Hematopoietic multipotent progenitor cell treated with erythropoietin and hydrocortisone succinate and interleukin-3 and kit ligand, for 6 days (in vitro differentiated cells): ENCODE data around the gene OPCML.

Experiments used
- DNase-seq: peaks from one replicate; pipeline ENCODE4 v3.0.0-alpha.2; 2015

OPCML gene

DNA sequence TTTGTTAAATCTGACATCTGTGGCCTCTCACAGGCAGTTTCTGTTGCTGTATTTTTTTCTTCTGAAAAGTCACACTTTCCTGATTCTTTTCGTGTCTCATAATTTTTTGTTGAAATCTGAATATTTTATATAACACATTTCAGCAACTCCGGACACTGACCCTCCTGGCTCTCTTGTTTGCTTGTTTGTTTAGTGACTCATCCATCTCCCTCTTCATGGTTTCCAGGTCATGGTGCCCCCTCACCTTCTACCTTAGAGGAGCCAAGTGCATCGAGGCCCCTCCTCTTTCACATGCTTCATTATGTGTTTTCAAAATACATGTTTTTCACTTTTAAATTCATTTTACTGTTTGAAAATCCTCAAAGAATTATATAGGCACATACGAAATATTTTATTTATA, 562.4 kb downstream of the OPCML start:
- DNase-seq: no peak

DNA sequence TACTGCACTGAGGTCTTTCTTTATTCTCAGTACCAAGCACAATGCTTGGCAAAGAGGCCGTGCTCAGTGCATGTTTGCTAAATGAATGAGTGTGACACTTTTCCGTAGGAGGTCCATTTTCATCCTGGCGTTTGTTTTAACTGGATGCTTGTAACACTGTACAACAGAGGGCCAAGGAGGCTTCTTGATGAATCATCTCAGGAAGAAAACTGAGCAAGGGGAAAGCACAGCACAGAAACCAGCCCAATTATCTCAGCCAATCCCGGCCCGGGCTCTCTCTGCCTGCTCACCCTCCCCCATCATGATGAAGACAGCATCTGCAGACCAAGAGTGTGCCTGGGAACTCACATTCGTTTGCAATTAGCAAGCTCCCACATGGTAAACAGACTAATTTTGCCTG, 570.3 kb downstream of the OPCML start:
- DNase-seq: no peak

DNA sequence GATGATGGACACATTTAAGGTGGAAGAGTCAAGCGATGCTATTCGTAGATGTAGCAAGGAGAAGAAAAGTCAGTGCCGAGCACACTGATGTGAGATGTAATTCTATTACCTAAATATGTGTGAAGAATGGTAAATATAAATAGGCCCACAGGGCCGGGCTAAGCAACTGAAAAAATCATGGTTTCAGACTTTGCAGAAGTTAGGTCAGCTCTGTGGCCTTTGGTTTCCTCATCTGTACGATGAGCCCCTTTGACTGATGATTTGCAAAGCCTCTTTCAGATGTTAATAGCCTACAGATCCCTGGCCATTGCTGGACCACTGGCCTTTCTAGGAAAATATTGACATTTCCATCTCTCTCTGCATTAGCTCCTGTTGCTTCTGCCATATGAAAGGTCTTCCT, 570.8 kb downstream of the OPCML start:
- no peak for DNase-seq

DNA sequence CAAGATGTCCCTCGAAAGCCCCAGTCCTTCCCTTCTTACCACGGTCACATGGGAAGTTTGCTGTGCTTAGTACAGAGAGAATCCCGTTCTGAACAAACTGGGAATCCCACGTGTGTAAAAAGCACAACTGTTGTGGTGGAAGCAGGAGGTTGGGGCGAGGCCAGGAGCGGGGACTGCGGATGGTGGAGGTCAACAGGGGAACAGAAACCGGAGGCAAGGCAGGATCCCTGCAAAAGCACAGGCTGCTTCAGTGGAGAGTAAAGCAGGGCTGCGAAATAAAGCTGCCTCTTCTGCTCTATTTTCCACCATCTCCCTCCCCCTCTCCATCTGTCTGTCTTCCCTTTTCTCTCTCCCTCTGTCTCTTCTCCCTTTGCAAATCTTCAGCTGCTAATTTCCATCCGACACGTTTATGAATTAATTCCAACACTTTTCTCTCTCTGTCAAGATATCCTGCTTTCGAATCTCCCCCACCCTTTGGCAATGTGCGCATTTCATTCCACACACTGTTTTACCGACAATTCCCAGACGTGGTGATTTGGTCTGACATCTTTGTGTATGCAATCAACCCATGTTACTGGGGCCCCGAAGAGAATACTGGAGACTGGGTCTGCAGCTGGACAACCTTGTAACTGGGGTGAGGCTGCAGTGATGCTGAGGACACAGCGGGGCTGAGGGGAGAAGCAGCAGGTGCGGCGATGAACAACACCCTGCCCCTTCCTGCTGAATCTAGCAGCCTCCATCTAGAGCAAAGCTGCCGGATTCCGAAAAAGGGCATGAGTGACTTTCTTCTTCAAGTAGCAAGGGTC, 571.8 kb downstream of the OPCML start:
- no peak for DNase-seq

DNA sequence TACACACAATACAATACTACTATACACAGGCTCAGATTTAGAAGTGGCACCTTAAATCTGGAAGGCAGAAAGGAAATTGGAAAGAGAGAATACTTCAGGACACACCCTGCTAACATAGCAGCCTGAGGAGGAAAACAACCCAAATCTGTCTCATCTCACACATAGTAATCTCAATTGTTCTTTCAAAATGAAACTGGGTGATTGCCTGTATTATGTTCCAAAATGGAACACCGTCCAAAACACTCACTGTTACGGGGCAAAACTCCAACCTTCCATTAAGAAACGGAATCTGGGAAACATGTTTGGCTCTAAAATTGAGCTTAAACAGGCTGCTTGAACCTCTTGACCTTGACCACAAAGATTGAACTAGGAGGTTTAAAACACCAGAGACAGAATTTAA, 572.6 kb downstream of the OPCML start:
- DNase-seq: no peak

DNA sequence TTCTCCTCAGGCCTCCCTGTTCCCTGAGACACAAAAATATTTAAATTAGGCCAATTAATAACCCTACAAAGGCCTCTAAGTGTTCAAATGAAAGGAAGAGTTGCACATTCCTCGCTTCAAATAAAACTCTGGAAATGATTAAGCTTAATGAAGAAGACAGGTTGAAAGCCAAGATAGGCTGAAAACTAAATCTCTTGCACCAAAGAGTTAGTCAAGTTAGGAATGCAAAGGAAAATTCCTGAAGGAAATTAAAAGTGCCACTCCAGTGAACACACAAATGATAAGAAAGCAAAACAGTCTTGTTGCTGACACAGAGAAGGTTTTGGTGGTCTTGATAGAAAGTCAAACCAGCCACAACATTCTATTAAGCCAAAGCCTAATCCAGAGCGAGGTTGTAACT, 574.4 kb downstream of the OPCML start:
- DNase-seq: no peak

DNA sequence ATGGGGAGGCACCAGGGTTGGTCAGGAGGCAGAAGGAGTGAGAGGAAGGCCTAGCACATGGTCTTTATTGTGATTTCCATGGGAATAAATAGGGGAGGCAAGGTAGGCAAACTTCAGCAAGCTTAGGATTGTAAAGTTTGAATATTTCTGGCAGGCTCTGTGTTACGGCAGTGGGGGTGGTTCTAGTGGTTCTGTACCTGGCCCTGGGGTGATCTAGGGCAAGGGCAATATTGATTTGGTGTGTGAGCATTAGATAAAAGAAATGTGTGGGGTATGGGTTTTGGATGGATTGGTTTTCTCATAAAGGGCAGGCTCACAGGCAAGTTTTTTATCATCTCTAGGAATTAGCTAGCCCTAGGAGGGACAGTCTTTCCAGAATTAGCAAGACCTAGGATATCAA, 584.0 kb downstream of the OPCML start:
- DNase-seq: no peak

DNA sequence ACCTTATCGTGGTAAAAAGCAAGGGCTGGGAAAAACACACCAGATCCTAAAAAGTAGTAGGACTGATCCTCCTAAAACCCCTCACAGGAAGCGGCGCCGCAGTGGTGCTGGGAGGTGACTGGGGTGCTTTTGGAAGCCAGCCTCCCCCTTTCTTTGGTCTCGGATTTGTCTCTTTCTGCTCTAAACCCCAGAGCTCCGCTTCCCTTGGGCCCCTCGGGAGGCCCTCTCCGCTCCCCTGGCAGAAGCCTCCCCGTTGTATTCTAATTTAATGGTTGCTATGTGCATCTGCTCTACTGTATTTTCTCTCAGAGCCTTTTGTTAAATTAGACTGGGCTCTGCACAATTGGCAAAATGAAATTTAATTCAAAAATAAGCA, 587.7 kb downstream of the OPCML start:
- no peak for DNase-seq

DNA sequence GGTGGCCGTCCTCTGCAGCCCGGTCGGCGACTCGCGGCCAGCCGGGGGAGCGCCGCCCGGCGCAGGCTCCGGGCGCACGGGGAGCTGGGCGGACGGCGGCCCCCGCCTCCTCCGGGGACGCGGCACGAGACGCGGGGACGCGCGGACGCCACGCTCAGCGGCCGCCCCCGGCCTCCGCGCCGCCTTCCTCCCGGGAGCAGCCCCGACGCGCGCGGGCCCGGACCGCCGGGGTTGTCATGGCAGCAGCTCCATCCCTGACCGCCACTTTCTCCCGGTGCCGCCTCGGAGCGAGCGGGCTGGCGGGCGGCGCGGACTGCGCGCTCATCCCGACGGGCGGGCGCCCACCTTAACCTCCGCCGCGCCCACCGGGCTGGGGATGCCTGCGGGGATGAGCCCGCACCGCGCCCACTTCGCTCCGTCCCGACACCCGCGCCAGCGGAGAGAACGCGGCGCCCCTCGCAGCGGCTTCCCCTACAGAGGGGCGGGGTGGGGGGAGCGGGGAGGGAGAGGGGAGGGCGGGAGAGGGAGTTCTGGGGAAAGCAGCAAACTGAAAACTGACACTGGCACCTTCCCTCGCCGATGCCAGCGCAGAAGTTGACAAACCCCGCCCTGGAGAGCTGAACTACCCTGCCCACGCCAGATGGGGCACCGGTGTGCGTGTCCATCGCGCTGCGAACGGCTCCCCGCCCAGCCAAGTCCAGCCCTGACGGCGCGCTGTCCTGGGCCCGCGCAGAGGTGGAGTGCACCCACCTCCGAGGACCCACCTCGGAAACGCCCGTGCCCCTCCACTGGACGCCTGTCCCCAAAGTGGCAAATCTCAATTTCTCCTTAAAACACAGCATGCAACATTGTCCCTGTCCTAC, 588.4 kb downstream of the OPCML start:
- no peak for DNase-seq

DNA sequence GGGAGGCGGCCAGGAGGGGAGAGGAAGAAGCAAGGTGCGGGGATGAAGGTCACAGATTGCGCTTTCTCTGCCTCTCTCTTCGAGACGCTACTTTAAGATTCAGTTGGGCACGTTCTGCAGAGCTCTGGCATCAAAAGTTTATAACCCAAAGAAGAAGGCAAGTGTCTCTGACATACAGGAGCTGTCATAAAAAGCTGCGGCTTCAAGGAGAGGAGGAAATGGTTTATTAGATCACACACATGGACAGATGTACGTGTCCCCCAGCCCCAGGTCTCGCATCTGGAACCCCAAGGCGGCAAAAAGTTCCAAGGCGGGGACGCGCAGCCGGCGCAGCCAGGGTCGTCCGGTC, 589.0 kb downstream of the OPCML start:
- no peak for DNase-seq

DNA sequence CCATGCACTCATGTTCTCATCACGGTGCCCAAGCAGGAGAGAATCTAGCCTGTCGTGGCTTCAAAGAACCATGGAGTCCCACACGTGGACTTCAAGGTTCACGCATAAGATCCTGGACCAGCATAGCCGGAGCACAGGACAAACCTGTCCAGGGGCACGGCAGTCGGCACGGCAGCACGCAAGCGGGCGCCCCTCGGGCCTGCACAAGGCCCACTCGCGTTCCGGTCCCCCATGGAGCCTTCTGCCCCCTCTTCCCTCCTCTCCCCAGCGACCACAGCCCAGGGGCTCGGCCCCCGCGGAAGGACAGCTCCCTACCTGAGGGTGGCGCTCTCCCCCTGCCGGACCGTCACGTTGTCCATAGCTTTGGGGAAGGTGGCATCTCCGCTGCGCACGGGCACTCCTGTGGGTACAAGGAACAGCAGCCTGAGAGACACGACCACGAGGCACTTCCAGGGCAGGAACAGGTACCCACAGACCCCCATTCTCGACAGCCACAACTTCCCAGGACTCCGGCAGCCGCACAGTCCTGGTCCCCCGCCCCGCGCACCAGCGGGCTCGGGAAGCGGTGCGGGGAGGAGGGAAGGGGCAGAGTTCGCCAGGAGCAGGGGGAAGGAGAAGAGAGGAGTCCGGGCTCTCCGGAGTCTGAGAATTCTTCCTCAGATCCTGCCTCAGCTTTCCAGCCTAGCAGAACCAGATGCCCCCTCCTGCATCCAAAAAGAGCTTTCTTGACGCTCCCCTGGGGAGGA, 589.5 kb downstream of the OPCML start:
- DNase-seq: no peak

DNA sequence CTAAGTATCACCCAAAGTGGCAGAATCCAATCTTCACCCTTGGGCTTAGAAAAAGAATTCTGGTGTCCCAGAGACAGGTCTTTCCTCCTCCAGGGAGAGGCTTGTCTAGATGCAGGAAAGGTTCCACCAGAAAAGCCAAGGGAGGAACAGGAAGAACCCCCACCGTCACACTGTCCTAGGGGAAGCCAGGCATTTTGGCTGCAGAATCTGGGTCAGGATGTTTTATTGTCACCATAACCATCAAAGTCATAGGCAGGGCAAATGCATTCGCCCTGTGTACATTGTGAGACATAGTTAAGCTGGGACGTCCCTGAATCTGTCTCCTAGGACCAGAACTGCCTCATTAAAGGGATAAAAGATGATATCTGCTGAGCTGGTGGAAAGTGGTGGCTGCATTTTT, 590.5 kb downstream of the OPCML start:
- no peak for DNase-seq

DNA sequence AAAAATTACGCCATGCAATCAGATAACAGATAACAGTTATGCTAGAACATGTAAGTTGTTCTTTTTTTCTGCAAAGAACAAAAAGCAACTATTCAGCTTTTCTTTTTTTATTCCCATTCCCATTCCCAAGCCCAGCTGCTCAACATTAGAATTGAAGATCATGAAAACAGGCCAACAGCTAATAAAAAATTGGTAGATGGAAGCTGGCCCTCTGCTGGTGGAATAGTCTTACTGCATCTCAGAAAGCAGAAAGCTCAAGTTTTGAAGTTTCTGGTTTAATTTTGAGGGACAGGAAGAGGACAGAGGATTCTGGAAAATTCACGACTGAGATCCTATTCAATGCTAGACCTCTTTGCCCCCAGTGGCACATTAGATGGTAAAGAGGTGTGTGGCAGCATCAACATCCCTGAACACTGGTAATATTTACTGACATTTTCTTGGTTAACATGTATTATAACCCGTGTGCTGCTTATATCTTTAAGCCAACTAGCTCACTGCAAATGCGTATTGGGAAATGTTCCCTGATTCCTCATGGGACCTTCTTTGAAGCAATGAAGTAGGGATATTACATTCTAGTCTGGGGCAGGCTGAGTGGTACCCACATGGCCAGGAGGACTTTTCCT, 591.2 kb downstream of the OPCML start:
- peak; percentile 59 for DNase-seq

DNA sequence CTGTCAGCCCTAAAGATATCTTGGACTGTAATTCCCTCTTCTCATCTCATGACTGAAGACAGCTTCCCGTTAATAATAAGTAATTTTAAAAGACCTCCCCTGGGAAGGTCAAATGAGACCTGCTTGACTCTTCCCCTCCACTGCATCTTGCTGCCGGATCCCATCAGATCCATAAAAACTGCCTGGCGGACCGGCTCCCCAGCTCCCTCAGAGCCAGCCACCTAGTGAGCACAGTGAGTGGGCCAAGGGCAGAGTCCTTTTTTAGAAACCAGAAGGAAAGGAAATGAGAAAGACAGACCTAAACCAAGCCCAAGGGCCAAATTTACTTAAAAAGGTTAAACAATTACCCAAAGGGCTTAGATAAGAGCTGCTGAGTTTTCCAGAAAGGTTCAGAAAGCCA, 595.3 kb downstream of the OPCML start:
- no peak for DNase-seq

DNA sequence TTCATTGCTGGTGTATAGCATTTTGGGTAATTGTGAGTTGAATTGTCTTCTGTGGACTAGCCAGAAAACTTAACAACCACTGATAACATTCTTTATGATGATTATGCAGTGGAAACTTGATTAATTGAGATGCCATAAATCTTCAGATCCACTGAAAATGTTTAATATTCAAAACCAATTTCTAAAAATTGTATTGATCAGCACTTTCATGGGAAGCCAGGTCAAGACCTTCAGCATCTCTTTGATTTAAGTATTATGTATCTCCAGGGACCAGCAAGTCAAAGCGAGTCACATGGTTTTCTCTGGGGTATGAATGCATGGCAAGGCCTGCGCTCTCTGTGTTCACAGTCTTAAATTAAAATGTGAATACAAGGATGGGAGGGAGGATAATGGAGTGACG, 596.9 kb downstream of the OPCML start:
- no peak for DNase-seq

DNA sequence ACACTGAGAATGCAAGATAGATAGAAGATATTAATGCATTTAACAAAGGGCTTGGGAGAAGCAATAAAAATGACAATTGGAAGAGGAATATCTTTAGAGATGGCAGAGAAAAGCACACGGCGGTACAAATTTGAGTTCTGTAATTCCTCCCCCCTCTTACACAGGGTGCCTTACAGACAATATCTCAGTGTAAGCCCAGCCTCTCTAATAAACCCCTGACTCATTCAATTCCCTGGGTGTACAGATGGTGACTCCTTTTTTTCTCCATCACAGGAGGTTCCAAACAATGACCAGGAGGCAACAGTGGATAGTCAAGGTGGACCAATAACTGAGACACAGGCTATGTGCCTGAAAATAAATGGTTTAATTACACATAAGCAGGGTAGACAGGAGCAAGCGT, 598.6 kb downstream of the OPCML start:
- DNase-seq: no peak

DNA sequence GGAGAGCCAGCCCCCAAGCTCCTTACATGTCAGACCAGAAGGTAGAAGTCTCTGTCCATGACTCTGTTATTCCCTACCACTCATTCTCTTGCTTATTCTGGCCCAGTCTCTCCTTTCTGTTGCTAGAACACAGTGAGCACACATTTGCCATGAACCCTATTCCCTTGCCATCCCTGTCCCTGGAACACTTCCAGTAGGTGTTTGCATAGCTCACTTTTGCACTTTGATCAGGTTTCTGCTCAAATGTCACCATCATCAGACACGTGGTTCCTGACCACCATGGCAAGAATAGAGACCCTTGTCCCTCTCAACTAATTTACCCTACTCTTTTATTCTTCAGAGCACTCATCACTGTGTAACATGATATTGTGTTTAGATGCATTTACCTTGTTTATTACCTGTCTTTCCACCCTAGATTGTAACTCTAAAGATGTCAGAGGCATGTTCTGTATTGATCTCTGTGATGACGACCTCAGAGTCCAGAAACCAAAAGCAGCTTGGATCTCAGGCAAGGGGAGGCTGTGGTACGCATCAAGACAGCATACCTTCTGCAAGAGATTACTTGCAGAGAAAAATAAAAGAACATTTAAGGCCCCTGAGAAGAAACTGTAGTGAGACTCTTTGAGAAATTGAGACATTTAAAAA, 606.4 kb downstream of the OPCML start:
- no peak for DNase-seq

DNA sequence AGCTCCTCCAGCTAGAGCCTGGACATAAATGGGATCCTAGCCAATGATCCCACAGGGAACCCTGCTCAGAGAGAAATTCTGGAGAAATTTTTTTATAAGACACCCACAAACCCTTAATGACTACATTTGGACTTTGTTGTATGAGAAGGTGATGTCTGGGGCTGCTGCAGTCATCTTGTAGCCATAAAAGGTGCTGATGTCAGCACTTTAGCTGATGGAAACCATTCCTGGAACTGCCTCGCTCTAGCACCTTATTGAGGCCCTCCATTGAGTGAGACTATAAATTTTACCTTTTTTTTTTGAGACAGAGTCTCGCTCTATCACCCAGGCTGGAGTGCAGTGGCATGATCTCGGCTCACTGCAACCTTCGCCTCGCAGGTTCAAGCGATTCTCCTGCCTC, 610.7 kb downstream of the OPCML start:
- DNase-seq: no peak

DNA sequence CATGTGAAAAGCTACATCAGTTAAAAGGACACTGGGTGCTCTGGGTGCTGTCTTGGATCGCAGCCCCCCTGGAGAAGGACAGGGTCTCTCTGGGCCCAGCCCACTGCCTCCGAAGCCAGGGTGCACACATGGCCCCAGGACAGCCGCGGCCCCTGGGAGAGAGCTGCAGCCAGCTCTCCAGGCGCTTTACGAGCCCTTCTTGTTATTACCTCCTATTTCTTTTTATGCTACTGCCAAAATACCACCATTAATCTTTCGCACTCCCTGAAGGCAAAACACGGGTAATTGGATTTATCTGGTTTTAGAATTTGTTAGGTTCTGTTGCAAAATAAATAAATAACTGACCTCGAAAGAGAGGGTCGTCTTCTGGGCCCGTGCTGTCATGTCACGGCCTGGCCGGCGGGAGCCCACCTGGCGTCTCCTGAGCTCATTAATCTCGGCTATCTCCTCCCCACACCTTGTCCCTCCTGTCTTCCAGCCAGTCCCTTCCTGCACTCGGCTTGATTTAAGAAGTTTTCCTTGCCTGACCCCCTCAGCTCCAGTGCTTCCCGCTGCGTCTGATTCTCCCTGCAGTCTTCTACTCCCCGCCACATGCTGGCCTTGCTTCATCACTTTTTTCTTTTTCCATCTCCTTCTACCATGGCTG, 611.7 kb downstream of the OPCML start:
- DNase-seq: no peak

DNA sequence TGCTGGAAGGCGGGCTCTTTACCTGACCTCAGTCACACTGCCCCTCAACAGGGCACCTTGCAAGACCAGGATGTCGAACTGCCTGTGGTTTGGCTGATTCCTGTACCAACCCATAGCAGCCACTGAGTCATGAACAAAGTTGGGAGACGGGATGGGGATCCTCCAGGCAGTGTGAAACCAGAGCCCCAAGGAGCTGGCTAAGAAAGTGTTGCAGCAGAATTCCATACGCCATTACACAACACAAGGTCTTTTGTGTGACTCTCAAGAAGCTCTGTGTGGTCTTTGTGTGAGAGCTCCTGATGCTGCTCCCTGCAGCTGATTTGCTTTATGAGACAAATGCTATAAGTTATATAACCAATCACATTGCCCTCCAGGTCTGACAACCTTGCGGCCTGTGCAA, 617.7 kb downstream of the OPCML start:
- DNase-seq: no peak

DNA sequence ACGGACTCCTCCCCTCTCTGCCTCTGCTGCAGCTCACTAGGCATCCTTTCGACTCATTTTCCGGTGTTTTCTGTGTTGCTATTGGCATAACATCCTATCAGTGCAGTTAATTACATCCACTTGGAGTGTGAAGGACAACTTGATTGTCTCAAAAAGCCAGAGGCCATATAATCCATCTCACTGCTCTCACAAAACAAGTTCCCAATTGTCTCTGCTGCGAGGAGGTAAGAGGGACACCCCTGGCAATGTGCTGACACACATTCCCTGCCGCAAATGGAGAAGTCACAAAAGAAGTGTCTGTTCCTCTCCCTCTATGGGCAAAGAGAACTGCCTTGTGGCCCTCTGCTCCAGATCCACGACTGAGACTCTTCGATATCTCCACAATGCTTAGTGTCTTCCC, 618.4 kb downstream of the OPCML start:
- no peak for DNase-seq

DNA sequence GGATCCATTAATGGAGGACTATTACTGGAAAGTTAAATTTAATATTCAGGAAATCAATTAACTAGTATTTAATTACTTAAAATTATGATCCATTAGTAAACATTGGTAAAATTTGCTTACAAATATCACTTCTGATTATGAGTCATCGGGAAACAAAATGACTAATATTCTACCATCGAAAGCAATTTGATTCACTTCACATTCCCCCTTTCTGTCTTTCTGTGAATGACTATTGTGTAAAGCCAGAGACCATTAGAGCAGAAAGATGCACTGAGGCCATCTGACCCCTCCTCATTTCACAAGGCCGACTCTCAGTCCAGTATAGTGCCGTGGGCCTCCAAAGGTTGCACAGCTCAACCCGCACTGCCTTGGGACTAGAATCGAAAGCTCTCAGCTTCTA, 619.0 kb downstream of the OPCML start:
- DNase-seq: no peak
